H1 (cell line): ENCODE data around the gene VGLL1. TPM values are rescaled to one million over a fixed set of nuclear protein-coding genes. Genes with fewer than 3 reads are reported as not detected.

Experiments
- CTCF ChIA-PET: fragments of 300-600 bp; sonication (Branson Sonifier 250); formaldehyde crosslinking; loops from one replicate; lab custom pipeline; 2021; ENCODE audit not compliant: partially characterized antibody; lab: Charles Lee
- POLR2A ChIA-PET: fragments of 300-600 bp; sonication (Branson Sonifier 250); formaldehyde crosslinking; loops from one replicate; lab custom pipeline; 2021; ENCODE audit warnings: inconsistent platforms; ENCODE audit not compliant: partially characterized antibody; lab: Charles Lee
- DNase-seq, 2 experiments: peaks; one replicate each; pipeline versions ENCODE4 v3.0.0 to v3.0.0-alpha.2; 2010 to 2022; ENCODE audit warnings: low spot score in 2 of 2, low read depth in 1 of 2, mixed read lengths in 1 of 2
- FAIRE-seq: peaks from 2 replicates; lab custom pipeline; 2011; peaks lifted over from hg19 to GRCh38; lab: Jason Lieb, UNC
- H2AFZ ChIP-seq: 2 replicates; pipeline ENCODE4 v1.8.1; 2012; ENCODE audit warnings: low read length, inconsistent platforms
- H2AK5ac ChIP-seq: 2 replicates; pipeline ENCODE4 v1.6.1; 2013; ENCODE audit warnings: low read depth, low read length
- H2BK120ac ChIP-seq: replicated peaks from 2 replicates; pipeline ENCODE3; 2013; ENCODE audit warnings: low read depth, low read length, inconsistent platforms
- H2BK12ac ChIP-seq: 2 replicates; pipeline ENCODE4 v1.6.1; 2013; ENCODE audit warnings: low read depth, low read length
- H2BK15ac ChIP-seq: 2 replicates; pipeline ENCODE4 v1.6.1; 2013; ENCODE audit warnings: low read length
- H2BK20ac ChIP-seq: 2 replicates; pipeline ENCODE4 v1.6.1; 2013; ENCODE audit warnings: low read length
- H2BK5ac ChIP-seq: 2 replicates; pipeline ENCODE4 v1.6.1; 2013; ENCODE audit warnings: low read depth, low read length
- H3K14ac ChIP-seq: 2 replicates; pipeline ENCODE4 v1.6.1; 2013; ENCODE audit warnings: inconsistent platforms; ENCODE audit not compliant: insufficient read length
- H3K18ac ChIP-seq: 2 replicates; pipeline ENCODE4 v1.6.1; 2013; ENCODE audit warnings: low read length; ENCODE audit errors: extremely low read depth
- H3K23ac ChIP-seq: 2 replicates; pipeline ENCODE4 v1.6.1; 2013; ENCODE audit warnings: inconsistent platforms; ENCODE audit not compliant: insufficient read length
- H3K23me2 ChIP-seq: 2 replicates; pipeline ENCODE4 v1.6.1; 2013; ENCODE audit warnings: low read depth, low read length
- H3K27ac ChIP-seq: 2 replicates; pipeline ENCODE4 v1.6.1; 2011; ENCODE audit warnings: low read depth, low read length, inconsistent platforms
- H3K27me3 ChIP-seq, 4 experiments: replicated peaks in 1 of 4; 1 replicate in 1 of 4; 2 replicates in 3 of 4; pipeline versions ENCODE4 v1.6.1 to v1.8.1; 2011 to 2013; ENCODE audit warnings: low read length in 3 of 4, mild to moderate bottlenecking in 3 of 4, inconsistent platforms in 2 of 4, mixed read lengths in 2 of 4, moderate library complexity in 1 of 4; ENCODE audit not compliant: control insufficient read depth in 3 of 4, insufficient read depth in 3 of 4; ENCODE audit errors: extremely low read depth in 1 of 4
- H3K36me3 ChIP-seq, 4 experiments: 2 replicates each; pipeline versions ENCODE4 v1.6.1 to v1.8.1; 2011 to 2013; ENCODE audit warnings: mild to moderate bottlenecking in 4 of 4, low read length in 3 of 4, moderate library complexity in 2 of 4, control low read depth in 1 of 4, inconsistent platforms in 1 of 4; ENCODE audit not compliant: insufficient read depth in 4 of 4, control insufficient read depth in 2 of 4
- H3K4ac ChIP-seq: replicated peaks from 2 replicates; pipeline ENCODE3; 2013; ENCODE audit warnings: low read length, low read depth, mixed read lengths, inconsistent platforms; ENCODE audit not compliant: insufficient read length
- H3K4me1 ChIP-seq, 4 experiments: replicated peaks in 1 of 4; 1 replicate in 1 of 4; 2 replicates in 3 of 4; pipeline versions ENCODE4 v1.6.1 to v1.8.1; 2011 to 2013; ENCODE audit warnings: low read length in 3 of 4, inconsistent platforms in 2 of 4, mixed read lengths in 1 of 4; ENCODE audit not compliant: insufficient read depth in 4 of 4, control insufficient read depth in 3 of 4
- H3K4me2 ChIP-seq, 2 experiments: 2 replicates each; pipeline versions ENCODE4 v1.6.1 to v1.8.1; 2011 to 2013; ENCODE audit warnings: low read depth in 2 of 2, low read length in 2 of 2, control low read depth in 1 of 2, inconsistent platforms in 1 of 2, mild to moderate bottlenecking in 1 of 2; ENCODE audit not compliant: insufficient read depth in 1 of 2
- H3K4me3 ChIP-seq, 4 experiments: fragments of 200-600, 300-600 bp in 1 of 4; sonication (generic), shearing (Covaris generic), sonication (Bioruptor Twin) in 1 of 4; 2 replicates each; pipeline versions ENCODE4 v1.5.1 to v1.8.1; 2011 to 2016; ENCODE audit warnings: low read length in 4 of 4, low read depth in 3 of 4, control low read depth in 2 of 4, inconsistent platforms in 2 of 4, mild to moderate bottlenecking in 2 of 4, mixed read lengths in 1 of 4, moderate library complexity in 1 of 4; ENCODE audit not compliant: insufficient read depth in 2 of 4; ENCODE audit errors: extremely low read depth in 1 of 4
- H3K56ac ChIP-seq: replicated peaks from 2 replicates; pipeline ENCODE3; 2013; ENCODE audit warnings: low read depth, mild to moderate bottlenecking, mixed read lengths, low read length, inconsistent platforms; ENCODE audit not compliant: insufficient read length
- H3K79me1 ChIP-seq: 2 replicates; pipeline ENCODE4 v1.6.1; 2013; ENCODE audit warnings: low read depth, low read length, control low read depth
- H3K79me2 ChIP-seq, 2 experiments: 2 replicates each; pipeline versions ENCODE4 v1.6.1 to v1.8.1; 2012 to 2013; ENCODE audit warnings: low read length in 2 of 2, mild to moderate bottlenecking in 2 of 2, inconsistent platforms in 1 of 2; ENCODE audit not compliant: insufficient read depth in 2 of 2, control insufficient read depth in 1 of 2
- H3K9ac ChIP-seq, 4 experiments: replicated peaks in 1 of 4; 1 replicate in 1 of 4; 2 replicates in 3 of 4; pipeline versions ENCODE4 v1.6.1 to v1.8.1; 2011 to 2013; ENCODE audit warnings: low read depth in 3 of 4, low read length in 3 of 4, control low read depth in 2 of 4, mild to moderate bottlenecking in 2 of 4, moderate library complexity in 2 of 4, inconsistent platforms in 1 of 4; ENCODE audit errors: extremely low read depth in 1 of 4
- H3K9me3 ChIP-seq, 2 experiments: 2 replicates each; pipeline versions ENCODE4 v1.6.1 to v1.8.1; 2012 to 2013; ENCODE audit warnings: mild to moderate bottlenecking in 2 of 2, moderate library complexity in 2 of 2, control low read depth in 1 of 2, inconsistent platforms in 1 of 2, low read depth in 1 of 2, low read length in 1 of 2, mixed read lengths in 1 of 2; ENCODE audit not compliant: insufficient read depth in 2 of 2
- H4K20me1 ChIP-seq, 2 experiments: replicated peaks in 1 of 2; 2 replicates each; pipeline versions ENCODE3 to v1.8.1; 2011 to 2013; ENCODE audit warnings: inconsistent platforms in 2 of 2, low read length in 2 of 2, mild to moderate bottlenecking in 1 of 2; ENCODE audit not compliant: insufficient read depth in 2 of 2, control insufficient read depth in 1 of 2
- H4K5ac ChIP-seq: 2 replicates; pipeline ENCODE4 v1.6.1; 2013; ENCODE audit warnings: low read length, low read depth, mixed read lengths, inconsistent platforms; ENCODE audit not compliant: insufficient read length
- H4K8ac ChIP-seq: 2 replicates; pipeline ENCODE4 v1.8.0; 2013; ENCODE audit warnings: mild to moderate bottlenecking, moderate library complexity, low read length, inconsistent platforms; ENCODE audit not compliant: insufficient read depth; ENCODE audit errors: extremely low read depth
- H4K91ac ChIP-seq: replicated peaks from 2 replicates; pipeline ENCODE3; 2013; ENCODE audit warnings: low read length, mixed read lengths, inconsistent platforms; ENCODE audit not compliant: insufficient read length
- BRCA1 ChIP-seq: IDR thresholded peaks from 2 replicates; pipeline ENCODE4 v1.6.1; 2012; ENCODE audit warnings: low read depth, low read length, improper control_type of control experiment
- CHD1 ChIP-seq: IDR thresholded peaks from 2 replicates; pipeline ENCODE4 v1.6.1; 2012; ENCODE audit warnings: low read depth, low read length, improper control_type of control experiment
- E2F6 ChIP-seq: IDR thresholded peaks from 2 replicates; pipeline ENCODE4 v1.6.1; 2012; ENCODE audit warnings: inconsistent platforms
- EP300 ChIP-seq, 2 experiments: IDR thresholded peaks; 1 replicate in 1 of 2; 2 replicates in 1 of 2; pipeline ENCODE4 v1.6.1; 2011 to 2012; ENCODE audit warnings: low read depth in 2 of 2, low read length in 2 of 2, mild to moderate bottlenecking in 2 of 2, borderline replicate concordance in 1 of 2, inconsistent platforms in 1 of 2, moderate library complexity in 1 of 2
- GABPA ChIP-seq: IDR thresholded peaks from 2 replicates; pipeline ENCODE4 v1.6.1; 2011; ENCODE audit warnings: mild to moderate bottlenecking, low read length, moderate library complexity, borderline replicate concordance; ENCODE audit not compliant: insufficient read depth
- KDM1A ChIP-seq: fragments of 200-600, 300-600 bp; sonication (generic); IDR thresholded peaks from 2 replicates; pipeline ENCODE4 v1.7.1; 2016; ENCODE audit warnings: mild to moderate bottlenecking, low read length, borderline replicate concordance
- RBBP5 ChIP-seq: IDR thresholded peaks from 2 replicates; pipeline ENCODE4 v1.7.1; 2012; ENCODE audit warnings: low read depth, mild to moderate bottlenecking, inconsistent platforms, low read length, moderate library complexity, borderline replicate concordance
- SIX5 ChIP-seq: IDR thresholded peaks from 2 replicates; pipeline ENCODE4 v1.6.1; 2011; ENCODE audit warnings: mild to moderate bottlenecking, low read depth, low read length
- TCF12 ChIP-seq: IDR thresholded peaks from 2 replicates; pipeline ENCODE4 v1.6.1; 2011; ENCODE audit warnings: low read depth, mild to moderate bottlenecking, low read length
- TEAD4 ChIP-seq: IDR thresholded peaks from 2 replicates; pipeline ENCODE4 v1.6.1; 2012; ENCODE audit warnings: low read depth, low read length, inconsistent platforms, mixed read lengths
- WGBS, 2 experiments: shearing (Covaris generic) in 1 of 2; methylation state at CpG; one replicate each; pipeline versions ENCODE4 v1.1.6 to v1.1.7; 2013 to 2015; ENCODE audit warnings: low lambda C conversion rate in 2 of 2, mixed read lengths in 2 of 2, inconsistent platforms in 1 of 2, low coverage in 1 of 2, missing lambda C conversion rate in 1 of 2; ENCODE audit not compliant: insufficient replicate concordance in 2 of 2, insufficient coverage in 1 of 2, insufficient read length in 1 of 2; ENCODE audit errors: extremely low coverage in 1 of 2, missing lambda C conversion rate in 1 of 2; 5-methylcytosine and 5-hydroxymethylcytosine counted together
- polyA plus RNA-seq, 7 experiments: library from polyadenylated mRNA; depleted of rRNA in 3 of 7; stranded (reverse) in 5 of 7; unstranded in 2 of 7; fragments of >200 nt in 5 of 7; fragments of 200-250 nt in 2 of 7; gene quantifications; 1 replicate in 5 of 7; 2 replicates in 1 of 7; 4 replicates in 1 of 7; pipeline versions ENCODE4 v1.2.1 to v1.2.3, GENCODE V29; 2011 to 2013; ENCODE audit warnings: missing spikeins in 2 of 7, mixed read lengths in 2 of 7
- total RNA-seq: library from RNA; stranded (reverse); fragmentation: NEBNext Ultra II Directional; extraction: Animal tissue kit (Norgen Biotek cat#: 25700); gene quantifications from 2 replicates; pipeline ENCODE4 v1.2.1, GENCODE V29; 2021
- TF ChIP-seq, protein P1 (sequence below): IDR thresholded peaks from 2 replicates; pipeline ENCODE4 v1.6.1; 2012; ENCODE audit warnings: low read length, inconsistent platforms

Gene VGLL1
- total and polyA plus RNA-seq, 2 of the 8 experiments (the other 6 are each of a cell fraction or from before 2014, with no cell fraction given), result not detected

DNA sequence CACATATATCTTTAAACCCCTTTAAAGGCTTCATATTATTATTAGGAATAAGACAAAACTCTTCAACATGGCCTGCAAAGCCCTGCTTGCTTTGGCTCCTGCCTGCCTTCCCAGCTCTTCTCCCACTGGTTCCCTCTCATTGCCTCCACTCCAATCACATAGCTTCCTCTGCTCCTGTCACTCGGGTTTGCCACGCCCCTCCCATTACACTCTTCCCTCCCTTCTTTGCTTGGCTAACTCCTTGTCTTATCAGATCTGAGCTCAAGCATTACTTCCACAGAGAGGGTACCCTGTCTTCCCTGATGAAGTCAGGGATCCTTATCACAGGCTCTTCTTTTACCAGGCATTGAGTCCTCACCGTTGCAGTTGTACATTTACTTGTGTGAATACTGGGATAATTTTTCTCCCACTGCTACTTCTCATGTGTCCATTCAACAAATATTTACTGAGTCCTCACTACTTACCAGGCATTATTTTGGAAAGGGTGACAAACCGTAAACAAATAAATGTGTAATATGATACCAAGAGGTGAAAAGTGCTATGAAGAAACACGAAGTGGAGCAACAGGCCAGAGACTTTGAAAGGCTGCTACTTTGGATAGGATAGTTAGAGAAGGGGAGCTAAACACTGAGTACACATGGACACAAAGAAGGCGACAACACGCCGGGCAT, 3.2 kb upstream of the VGLL1 start:
- H2BK5ac ChIP-seq, result no peak overlapping the region
- H3K18ac ChIP-seq, result no peak overlapping the region; the same call in 1 of the 2 replicates
- no peak overlapping the region for H2AFZ ChIP-seq
- H3K56ac ChIP-seq, result no peak overlapping the region
- H2BK20ac ChIP-seq, result no peak overlapping the region
- no peaks in the 10 kb centered on the region for H3K79me2 ChIP-seq
- peak in 1 of 2 experiments; percentile 40 for DNase-seq
- H3K4ac ChIP-seq, result no peak overlapping the region
- H2BK15ac ChIP-seq, result no peak overlapping the region
- no peak overlapping the region for H2BK120ac ChIP-seq
- ChIA-PET CTCF (interaction anchor here (0.6 to 1.4 kb wide), 2 partner anchors 49 to 74 kb away, joined by 3 to 5 read pairs; no protein-coding TSS in a partner anchor), POLR2A (no interaction called here)
- no peak overlapping the region for H3K23ac ChIP-seq
- H2AK5ac ChIP-seq, result no peak overlapping the region
- H3K79me1 ChIP-seq, result no peaks in the 10 kb centered on the region
- no peaks in the 10 kb centered on the region for H3K27me3 ChIP-seq
- peak; percentile 88 for FAIRE-seq
- H3K4me1 ChIP-seq, result no peaks in the 10 kb centered on the region
- no peaks in the 10 kb centered on the region for H3K23me2 ChIP-seq
- no peak overlapping the region for H4K5ac ChIP-seq
- 85% methylated on average over 5 of the region's 8 CpGs; no CpG with 5 or more reads in 1 of the 2 experiments for WGBS, 2 experiments
- no peak overlapping the region for H3K4me2 ChIP-seq
- no peak overlapping the region for H3K27ac ChIP-seq
- H3K4me3 ChIP-seq, result no peak overlapping the region
- no peaks in the 10 kb centered on the region for H4K20me1 ChIP-seq
- no peaks in the 10 kb centered on the region for H3K36me3 ChIP-seq
- no peak overlapping the region for H3K9ac ChIP-seq
- H3K14ac ChIP-seq, result no peak overlapping the region
- no peak overlapping the region for H4K8ac ChIP-seq
- no peaks in the 10 kb centered on the region for H3K9me3 ChIP-seq
- H4K91ac ChIP-seq, result no peak overlapping the region
- H2BK12ac ChIP-seq, result no peak overlapping the region
- TF ChIP-seq CHD1 (no peak), BRCA1 (no peak), SIX5 (no peak), KDM1A (no peak), GABPA (no peak), E2F6 (no peak), TCF12 (no peak), RBBP5 (no peak), EP300 (IDR thresholded peaks at IDR 0.05; ENCODE audit: borderline replicate concordance in 1 of 2, low read depth in 2 of 2, low read length in 2 of 2) (no peak), TEAD4 (no peak)
- TF ChIP-seq, protein P1, sequence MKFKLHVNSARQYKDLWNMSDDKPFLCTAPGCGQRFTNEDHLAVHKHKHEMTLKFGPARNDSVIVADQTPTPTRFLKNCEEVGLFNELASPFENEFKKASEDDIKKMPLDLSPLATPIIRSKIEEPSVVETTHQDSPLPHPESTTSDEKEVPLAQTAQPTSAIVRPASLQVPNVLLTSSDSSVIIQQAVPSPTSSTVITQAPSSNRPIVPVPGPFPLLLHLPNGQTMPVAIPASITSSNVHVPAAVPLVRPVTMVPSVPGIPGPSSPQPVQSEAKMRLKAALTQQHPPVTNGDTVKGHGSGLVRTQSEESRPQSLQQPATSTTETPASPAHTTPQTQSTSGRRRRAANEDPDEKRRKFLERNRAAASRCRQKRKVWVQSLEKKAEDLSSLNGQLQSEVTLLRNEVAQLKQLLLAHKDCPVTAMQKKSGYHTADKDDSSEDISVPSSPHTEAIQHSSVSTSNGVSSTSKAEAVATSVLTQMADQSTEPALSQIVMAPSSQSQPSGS, result no peak
